CD4-positive, alpha-beta memory T cell (primary cell): ENCODE measurements around the gene MYBPH. TPM values are rescaled to one million over a fixed set of nuclear protein-coding genes. Genes with fewer than 3 reads are reported as not detected.

Source experiments
- CTCF ChIA-PET: fragments of 350-600 bp; sonication (Branson Sonifier 250); formaldehyde crosslinking; loops from one replicate; lab custom pipeline; 2021; ENCODE audit warnings: inconsistent platforms; ENCODE audit not compliant: partially characterized antibody; lab: Charles Lee
- POLR2A ChIA-PET: fragments of 350-600 bp; sonication (Branson Sonifier 250); formaldehyde crosslinking; loops from one replicate; lab custom pipeline; 2021; ENCODE audit not compliant: partially characterized antibody; lab: Charles Lee
- DNase-seq, 5 donors: peaks; one replicate each; pipeline versions ENCODE4 v3.0.0 to v3.0.0-alpha.2; 2020 to 2022; ENCODE audit warnings: mixed read lengths in 1 of 5
- H3K27ac ChIP-seq: one replicate; pipeline ENCODE4 v1.7.0; 2013; ENCODE audit warnings: low read depth, low read length
- H3K27me3 ChIP-seq: 2 replicates; pipeline ENCODE4 v1.7.0; 2013; ENCODE audit warnings: mild to moderate bottlenecking, low read length, moderate library complexity; ENCODE audit not compliant: insufficient read depth
- H3K36me3 ChIP-seq: 2 replicates; pipeline ENCODE4 v1.7.0; 2013; ENCODE audit warnings: mild to moderate bottlenecking, low read length, moderate library complexity; ENCODE audit not compliant: insufficient read depth
- H3K4me1 ChIP-seq: 2 replicates; pipeline ENCODE4 v1.7.0; 2013; ENCODE audit warnings: mild to moderate bottlenecking, low read length, moderate library complexity; ENCODE audit not compliant: insufficient read depth
- H3K4me3 ChIP-seq, 2 donors: one replicate each; pipeline ENCODE4 v1.7.0; 2013; ENCODE audit warnings: low read length in 2 of 2, mild to moderate bottlenecking in 1 of 2
- H3K9me3 ChIP-seq, 2 donors: one replicate each; pipeline ENCODE4 v1.7.0; 2013; ENCODE audit warnings: low read length in 2 of 2, control low read depth in 1 of 2; ENCODE audit not compliant: control insufficient read depth in 1 of 2
- H3K27ac Mint-ChIP-seq, 7 donors: one replicate each; pipeline ENCODE4 v1.8.0; 2020 to 2021; ENCODE audit warnings: mixed read lengths in 7 of 7, mild to moderate bottlenecking in 6 of 7, inconsistent platforms in 3 of 7, moderate library complexity in 3 of 7
- H3K27me3 Mint-ChIP-seq, 2 donors: one replicate each; pipeline ENCODE4 v1.8.0; 2020 to 2021; ENCODE audit warnings: mixed read lengths in 2 of 2
- H3K36me3 Mint-ChIP-seq, 2 donors: one replicate each; pipeline ENCODE4 v1.8.0; 2020 to 2021; ENCODE audit warnings: mixed read lengths in 2 of 2, inconsistent platforms in 1 of 2, mild to moderate bottlenecking in 1 of 2
- H3K4me1 Mint-ChIP-seq, 4 donors: one replicate each; pipeline ENCODE4 v1.8.0; 2020 to 2021; ENCODE audit warnings: mixed read lengths in 4 of 4, mild to moderate bottlenecking in 1 of 4
- H3K4me3 Mint-ChIP-seq, 8 donors: one replicate each; pipeline ENCODE4 v1.8.0; 2020 to 2021; ENCODE audit warnings: mixed read lengths in 8 of 8, mild to moderate bottlenecking in 7 of 8, moderate library complexity in 6 of 8, inconsistent platforms in 3 of 8
- H3K9me3 Mint-ChIP-seq, 8 donors: one replicate each; pipeline ENCODE4 v1.8.0; 2020 to 2021; ENCODE audit warnings: mixed read lengths in 8 of 8, mild to moderate bottlenecking in 5 of 8, inconsistent platforms in 3 of 8, moderate library complexity in 1 of 8
- intact Hi-C: fragments of 100-400 bp; cut with micrococcal nuclease; formaldehyde crosslinking; loops from one replicate; pipeline ENCODE4 v1.15.1; 2023
- polyA plus RNA-seq, 2 donors: library from polyadenylated mRNA; unstranded; fragments of 300-500 nt; fragmentation: Illumina TruSeq; gene quantifications; one replicate each; pipeline ENCODE4 v1.2.3, GENCODE V29; 2021
- total RNA-seq, 2 experiments: library from RNA; stranded (reverse); gene quantifications; one replicate each; pipeline ENCODE4 v1.2.3, GENCODE V29; 2021

MYBPH gene
- total and polyA plus RNA-seq, 4 experiments from 2014 or later = not detected

DNA sequence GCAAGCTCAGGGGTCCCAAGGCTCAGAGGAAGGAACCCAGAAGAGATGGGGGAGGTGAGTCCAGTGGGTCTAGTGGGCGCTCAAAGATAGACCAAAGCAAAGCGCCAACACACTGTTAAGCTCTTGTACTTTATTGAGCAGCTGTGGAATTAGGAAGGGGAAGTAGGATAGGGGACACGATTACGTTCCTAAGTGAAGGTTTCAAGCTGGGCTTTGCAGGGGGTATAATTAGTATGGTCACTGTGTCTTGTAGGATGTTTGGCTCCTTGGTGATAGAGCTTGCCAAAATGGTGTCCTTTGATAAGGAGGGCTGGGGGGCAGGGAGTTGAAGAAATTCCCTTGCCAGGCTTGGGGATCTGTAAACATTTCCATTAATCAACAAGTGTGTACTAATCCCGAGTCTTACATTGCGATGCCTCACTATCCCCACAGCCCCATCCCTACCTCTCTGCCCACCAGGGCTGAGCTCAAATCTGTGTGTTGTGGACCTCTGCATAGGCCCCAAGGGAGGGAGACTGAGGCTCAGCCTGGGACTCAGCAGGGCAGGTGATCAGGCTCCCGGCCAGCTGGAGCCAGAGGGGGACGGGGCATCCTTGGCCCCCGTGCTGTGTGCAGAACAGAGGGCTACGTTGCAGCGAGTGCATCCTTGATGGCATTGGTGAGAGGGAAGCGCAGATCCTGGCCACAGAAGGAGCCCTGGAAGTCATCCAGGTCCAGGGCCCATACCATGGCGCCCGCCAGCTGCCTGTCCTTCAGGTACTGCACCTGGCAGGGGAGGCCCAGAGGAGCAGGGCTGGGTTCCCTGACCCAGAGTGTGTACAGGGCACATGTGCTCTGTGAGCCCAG is 3.4 kb upstream of the MYBPH start:
- intact Hi-C loops = no loop called here
- ChIA-PET POLR2A (no interaction called here), CTCF (interaction anchor here (0.6 kb wide), 1 partner anchor 16 kb away, joined by 3 read pairs; no protein-coding TSS in a partner anchor)
- Mint-ChIP-seq H3K4me1 (no peaks in the 10 kb centered on the region), H3K9me3 (no peaks in the 10 kb centered on the region), H3K27ac (no peak overlapping the region), H3K36me3 (no peaks in the 10 kb centered on the region), H3K4me3 (no peak overlapping the region), H3K27me3 (peaks cover 4 to 9% of the 10 kb centered on the region in 2 donors)
- H3K4me3 ChIP-seq = no peak overlapping the region
- no peaks in the 10 kb centered on the region for H3K4me1 ChIP-seq
- H3K36me3 ChIP-seq = no peaks in the 10 kb centered on the region
- H3K27ac ChIP-seq = no peak overlapping the region
- no peaks in the 10 kb centered on the region for H3K27me3 ChIP-seq
- no peaks in the 10 kb centered on the region for H3K9me3 ChIP-seq
- no peak for DNase-seq

DNA sequence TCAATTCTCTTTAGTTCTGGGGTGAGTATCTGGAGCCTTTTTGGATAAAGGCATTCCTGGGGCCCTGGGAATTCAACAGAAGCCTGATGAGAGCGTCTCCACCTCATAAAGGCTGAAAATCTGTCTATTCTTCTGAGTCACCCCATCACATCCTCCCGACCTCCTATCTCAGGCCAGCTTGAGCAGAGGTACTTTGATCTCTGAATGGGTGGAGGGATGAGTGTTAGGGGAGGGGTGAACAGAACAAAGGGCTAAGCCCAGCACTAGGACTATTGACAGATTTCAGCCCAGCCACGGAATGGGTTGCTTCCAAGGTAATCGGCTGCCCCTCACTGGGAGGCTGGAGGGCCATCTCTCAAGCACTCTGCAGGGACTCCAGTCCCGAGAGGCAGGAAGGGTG is 2.5 kb upstream of the MYBPH start:
- no peak overlapping the region for H3K27ac Mint-ChIP-seq
- DNase-seq = no peak
- H3K4me1 ChIP-seq = no peaks in the 10 kb centered on the region
- H3K4me1 Mint-ChIP-seq = no peaks in the 10 kb centered on the region
- H3K4me3 Mint-ChIP-seq = no peak overlapping the region
- H3K27me3 ChIP-seq = no peaks in the 10 kb centered on the region
- H3K9me3 Mint-ChIP-seq = no peaks in the 10 kb centered on the region
- no peak overlapping the region for H3K4me3 ChIP-seq
- H3K9me3 ChIP-seq = no peaks in the 10 kb centered on the region
- H3K36me3 Mint-ChIP-seq = no peaks in the 10 kb centered on the region
- peaks cover 4 to 9% of the 10 kb centered on the region in 2 donors for H3K27me3 Mint-ChIP-seq
- ChIA-PET POLR2A (no interaction called here), CTCF (interaction anchor here (0.6 kb wide), 1 partner anchor 17 kb away, joined by 3 read pairs; no protein-coding TSS in a partner anchor)
- H3K36me3 ChIP-seq = no peaks in the 10 kb centered on the region
- intact Hi-C loops = no loop called here
- H3K27ac ChIP-seq = no peak overlapping the region

DNA sequence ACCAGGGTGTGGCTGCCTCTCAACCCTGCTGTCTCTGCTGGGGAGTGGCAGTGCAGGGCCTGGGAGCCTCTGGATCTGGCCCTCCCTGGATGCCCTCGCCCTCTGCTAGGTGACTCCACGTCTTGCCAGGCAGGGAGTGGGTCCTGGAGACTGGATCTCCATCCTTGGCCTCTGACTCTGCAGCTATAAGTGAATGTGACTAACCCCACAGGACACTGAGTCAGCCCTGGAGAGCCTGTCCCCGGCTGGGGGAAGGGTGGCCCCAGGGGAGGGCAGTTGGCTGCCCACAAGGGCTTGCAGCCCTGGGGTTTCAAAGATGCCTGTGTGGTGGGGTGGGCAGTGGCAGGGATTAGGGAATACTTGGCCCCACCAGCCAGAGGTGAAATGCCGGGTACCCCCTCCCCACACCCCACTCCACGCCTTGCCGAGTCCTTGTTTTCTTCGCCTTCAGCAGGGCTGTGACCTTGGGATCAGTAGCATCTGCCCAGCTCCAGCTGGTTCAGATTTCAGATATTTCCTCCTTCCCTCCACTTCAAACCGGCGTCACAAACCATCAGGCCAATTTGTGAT is 1.9 kb upstream of the MYBPH start:
- Mint-ChIP-seq H3K27ac (peak overlapping the region in 1 of 7 donors; percentile 53), H3K27me3 (peaks cover 4 to 9% of the 10 kb centered on the region in 2 donors), H3K9me3 (no peaks in the 10 kb centered on the region), H3K4me3 (no peak overlapping the region), H3K36me3 (no peaks in the 10 kb centered on the region), H3K4me1 (no peaks in the 10 kb centered on the region)
- intact Hi-C loops = no loop called here
- POLR2A ChIA-PET = no interaction called here
- Histone ChIP-seq H3K36me3 (no peaks in the 10 kb centered on the region), H3K27me3 (no peaks in the 10 kb centered on the region), H3K4me3 (no peak overlapping the region), H3K9me3 (no peaks in the 10 kb centered on the region), H3K27ac (no peak overlapping the region), H3K4me1 (no peaks in the 10 kb centered on the region)
- CTCF ChIA-PET = no interaction called here
- no peak for DNase-seq

DNA sequence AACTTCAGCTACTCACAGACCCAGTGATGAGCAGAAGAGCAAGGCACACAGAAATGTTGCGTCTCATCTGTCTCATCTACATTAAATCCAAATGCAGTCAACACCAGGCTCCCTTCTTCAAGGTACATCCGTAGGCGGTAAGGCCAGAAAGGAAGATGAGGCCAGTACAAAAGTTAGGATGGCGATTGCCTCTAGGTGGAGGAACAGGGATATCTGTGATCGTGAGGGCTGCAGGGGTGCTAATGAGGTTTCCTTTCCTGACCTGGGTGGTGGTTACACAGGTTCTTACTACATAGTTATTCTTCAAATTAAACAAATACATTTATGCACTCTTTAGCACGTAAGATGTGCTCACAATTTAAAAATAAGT is 1.4 kb upstream of the MYBPH start:
- ChIA-PET POLR2A (no interaction called here), CTCF (no interaction called here)
- H3K27me3 ChIP-seq = no peaks in the 10 kb centered on the region
- Mint-ChIP-seq H3K27ac (no peak overlapping the region), H3K36me3 (no peaks in the 10 kb centered on the region), H3K27me3 (peaks cover 4 to 8% of the 10 kb centered on the region in 2 donors), H3K4me1 (no peaks in the 10 kb centered on the region), H3K4me3 (no peak overlapping the region), H3K9me3 (no peaks in the 10 kb centered on the region)
- H3K9me3 ChIP-seq = no peaks in the 10 kb centered on the region
- no peaks in the 10 kb centered on the region for H3K36me3 ChIP-seq
- H3K27ac ChIP-seq = no peak overlapping the region
- no peaks in the 10 kb centered on the region for H3K4me1 ChIP-seq
- intact Hi-C loops = no loop called here
- DNase-seq = no peak
- no peak overlapping the region for H3K4me3 ChIP-seq

DNA sequence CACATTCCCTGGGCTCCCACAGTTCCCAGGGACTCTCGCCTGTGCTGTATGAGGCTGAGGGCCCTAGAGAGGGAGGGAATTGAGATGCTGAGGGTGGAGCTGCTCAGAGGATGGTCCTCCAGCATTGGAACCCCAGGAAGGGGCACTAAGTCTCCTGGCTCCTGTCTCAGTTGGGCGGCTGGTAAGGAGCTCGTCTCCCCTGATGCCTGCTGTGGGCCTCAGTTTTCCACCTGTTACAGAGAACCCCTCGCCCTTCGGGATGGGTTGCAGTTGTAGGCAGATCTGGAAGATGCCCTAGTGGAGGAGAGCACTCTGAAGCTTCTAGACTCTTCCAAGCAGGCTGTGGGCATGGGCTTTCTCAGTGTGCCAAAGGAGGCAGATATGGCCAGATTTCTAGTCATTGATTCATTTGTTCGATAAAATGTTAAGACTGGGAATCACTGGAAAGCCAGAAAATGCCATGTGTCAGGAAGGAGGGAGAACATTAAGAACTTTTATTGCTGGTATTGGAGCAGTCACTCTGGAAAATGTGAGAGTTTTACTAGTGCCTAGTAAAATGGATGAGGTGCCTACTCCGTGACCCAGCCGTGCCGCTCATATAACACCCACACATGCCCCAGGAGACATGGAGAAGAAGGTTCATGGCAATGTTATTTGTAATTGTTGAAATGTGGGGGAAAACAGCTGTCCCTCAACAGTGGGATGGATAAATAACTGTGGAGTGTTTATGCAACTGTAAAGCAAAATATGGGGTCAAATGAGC is 828 bp upstream of the MYBPH start:
- no peaks in the 10 kb centered on the region for H3K36me3 Mint-ChIP-seq
- no peak overlapping the region for H3K27ac Mint-ChIP-seq
- no peaks in the 10 kb centered on the region for H3K4me1 Mint-ChIP-seq
- H3K27me3 Mint-ChIP-seq = peaks cover 4 to 6% of the 10 kb centered on the region in 2 donors
- intact Hi-C loops = no loop called here
- H3K4me1 ChIP-seq = no peaks in the 10 kb centered on the region
- H3K9me3 Mint-ChIP-seq = no peaks in the 10 kb centered on the region
- H3K36me3 ChIP-seq = no peaks in the 10 kb centered on the region
- DNase-seq = no peak
- CTCF ChIA-PET = no interaction called here
- no peak overlapping the region for H3K4me3 Mint-ChIP-seq
- no peaks in the 10 kb centered on the region for H3K27me3 ChIP-seq
- no peak overlapping the region for H3K4me3 ChIP-seq
- H3K9me3 ChIP-seq = no peaks in the 10 kb centered on the region
- POLR2A ChIA-PET = no interaction called here
- H3K27ac ChIP-seq = no peak overlapping the region

DNA sequence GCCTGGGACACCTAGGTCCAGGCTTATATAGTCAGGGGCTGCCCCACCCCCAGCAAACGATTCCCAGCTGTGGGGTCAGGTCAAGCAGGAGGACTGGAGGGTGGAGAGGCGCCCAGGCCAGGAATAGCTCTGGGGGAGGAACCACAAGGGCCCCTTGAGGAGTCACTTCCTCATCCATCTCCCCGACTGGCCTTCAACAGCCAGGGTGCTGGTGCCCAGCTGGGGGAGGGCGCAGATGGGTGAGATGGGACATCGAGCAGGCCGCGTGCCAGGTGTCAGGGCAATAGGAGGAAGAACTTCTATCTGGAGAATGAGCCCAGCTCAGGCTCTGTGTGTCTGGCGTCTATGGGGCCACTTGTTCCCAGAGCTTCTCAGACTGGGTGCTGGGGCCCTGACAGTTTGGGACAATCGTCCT is 208 bp upstream of the MYBPH start:
- Histone ChIP-seq H3K27ac (no peak overlapping the region), H3K9me3 (no peaks in the 10 kb centered on the region), H3K36me3 (no peaks in the 10 kb centered on the region), H3K4me3 (no peak overlapping the region), H3K27me3 (no peaks in the 10 kb centered on the region), H3K4me1 (no peaks in the 10 kb centered on the region)
- Mint-ChIP-seq H3K9me3 (no peaks in the 10 kb centered on the region), H3K27me3 (peaks cover 4 to 6% of the 10 kb centered on the region in 2 donors), H3K4me3 (no peak overlapping the region), H3K27ac (no peak overlapping the region), H3K4me1 (no peaks in the 10 kb centered on the region), H3K36me3 (no peaks in the 10 kb centered on the region)
- ChIA-PET CTCF (no interaction called here), POLR2A (no interaction called here)
- DNase-seq = no peak
- intact Hi-C loops = no loop called here

DNA sequence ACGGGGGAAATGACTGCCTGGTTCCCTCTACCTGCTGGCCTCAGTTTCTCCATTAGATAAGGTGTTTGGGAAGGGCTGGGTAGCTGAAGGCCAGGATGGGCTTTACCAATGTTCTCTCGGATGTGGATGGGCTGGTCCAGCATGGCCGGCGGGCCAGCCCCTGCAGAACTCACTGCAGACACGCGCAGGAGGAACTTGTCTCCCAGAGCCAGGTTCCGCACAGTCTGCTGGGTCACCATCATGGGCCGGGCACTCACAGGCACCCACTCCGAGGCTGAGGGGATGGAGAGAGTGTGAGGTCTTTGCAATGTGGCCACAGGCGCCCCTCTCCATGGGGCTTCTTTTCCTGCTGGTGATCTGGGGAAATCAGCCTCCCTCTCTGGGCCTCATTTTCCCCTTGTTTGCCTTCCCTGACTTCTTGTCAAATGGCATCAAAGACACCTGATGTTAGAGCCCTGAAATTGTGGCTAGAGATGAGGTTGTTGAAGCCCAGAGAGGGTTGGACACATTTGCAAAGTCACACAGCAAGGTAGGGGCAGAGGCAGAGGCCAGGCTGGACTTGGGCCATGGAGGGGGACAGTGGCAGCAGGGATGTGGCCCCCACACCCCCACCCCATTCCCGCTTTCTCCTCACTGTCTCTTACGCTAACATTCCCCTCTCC is 1.2 kb downstream of the MYBPH start:
- no peak for DNase-seq
- no peaks in the 10 kb centered on the region for H3K36me3 Mint-ChIP-seq
- intact Hi-C loops = no loop called here
- H3K27me3 Mint-ChIP-seq = peaks cover 2 to 6% of the 10 kb centered on the region in 2 donors
- no peak overlapping the region for H3K4me3 Mint-ChIP-seq
- Histone ChIP-seq H3K27me3 (no peaks in the 10 kb centered on the region), H3K4me1 (no peaks in the 10 kb centered on the region), H3K27ac (no peak overlapping the region), H3K9me3 (no peaks in the 10 kb centered on the region), H3K36me3 (no peaks in the 10 kb centered on the region), H3K4me3 (no peak overlapping the region)
- H3K4me1 Mint-ChIP-seq = no peaks in the 10 kb centered on the region
- ChIA-PET POLR2A (no interaction called here), CTCF (interaction anchor here (1.1 to 3.5 kb wide), 2 partner anchors 35 to 135 kb away, joined by 3 to 20 read pairs; no protein-coding TSS in a partner anchor)
- H3K9me3 Mint-ChIP-seq = no peaks in the 10 kb centered on the region
- no peak overlapping the region for H3K27ac Mint-ChIP-seq
